Measurements from ENCODE around the gene PRTG.
"Not testable (repeated sequence)": the region's sequence is repeated elsewhere in the genome, so short reads cannot be mapped to it uniquely, and the experiment has no call there.

PRTG gene, protein sequence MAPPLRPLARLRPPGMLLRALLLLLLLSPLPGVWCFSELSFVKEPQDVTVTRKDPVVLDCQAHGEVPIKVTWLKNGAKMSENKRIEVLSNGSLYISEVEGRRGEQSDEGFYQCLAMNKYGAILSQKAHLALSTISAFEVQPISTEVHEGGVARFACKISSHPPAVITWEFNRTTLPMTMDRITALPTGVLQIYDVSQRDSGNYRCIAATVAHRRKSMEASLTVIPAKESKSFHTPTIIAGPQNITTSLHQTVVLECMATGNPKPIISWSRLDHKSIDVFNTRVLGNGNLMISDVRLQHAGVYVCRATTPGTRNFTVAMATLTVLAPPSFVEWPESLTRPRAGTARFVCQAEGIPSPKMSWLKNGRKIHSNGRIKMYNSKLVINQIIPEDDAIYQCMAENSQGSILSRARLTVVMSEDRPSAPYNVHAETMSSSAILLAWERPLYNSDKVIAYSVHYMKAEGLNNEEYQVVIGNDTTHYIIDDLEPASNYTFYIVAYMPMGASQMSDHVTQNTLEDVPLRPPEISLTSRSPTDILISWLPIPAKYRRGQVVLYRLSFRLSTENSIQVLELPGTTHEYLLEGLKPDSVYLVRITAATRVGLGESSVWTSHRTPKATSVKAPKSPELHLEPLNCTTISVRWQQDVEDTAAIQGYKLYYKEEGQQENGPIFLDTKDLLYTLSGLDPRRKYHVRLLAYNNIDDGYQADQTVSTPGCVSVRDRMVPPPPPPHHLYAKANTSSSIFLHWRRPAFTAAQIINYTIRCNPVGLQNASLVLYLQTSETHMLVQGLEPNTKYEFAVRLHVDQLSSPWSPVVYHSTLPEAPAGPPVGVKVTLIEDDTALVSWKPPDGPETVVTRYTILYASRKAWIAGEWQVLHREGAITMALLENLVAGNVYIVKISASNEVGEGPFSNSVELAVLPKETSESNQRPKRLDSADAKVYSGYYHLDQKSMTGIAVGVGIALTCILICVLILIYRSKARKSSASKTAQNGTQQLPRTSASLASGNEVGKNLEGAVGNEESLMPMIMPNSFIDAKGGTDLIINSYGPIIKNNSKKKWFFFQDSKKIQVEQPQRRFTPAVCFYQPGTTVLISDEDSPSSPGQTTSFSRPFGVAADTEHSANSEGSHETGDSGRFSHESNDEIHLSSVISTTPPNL

DNA sequence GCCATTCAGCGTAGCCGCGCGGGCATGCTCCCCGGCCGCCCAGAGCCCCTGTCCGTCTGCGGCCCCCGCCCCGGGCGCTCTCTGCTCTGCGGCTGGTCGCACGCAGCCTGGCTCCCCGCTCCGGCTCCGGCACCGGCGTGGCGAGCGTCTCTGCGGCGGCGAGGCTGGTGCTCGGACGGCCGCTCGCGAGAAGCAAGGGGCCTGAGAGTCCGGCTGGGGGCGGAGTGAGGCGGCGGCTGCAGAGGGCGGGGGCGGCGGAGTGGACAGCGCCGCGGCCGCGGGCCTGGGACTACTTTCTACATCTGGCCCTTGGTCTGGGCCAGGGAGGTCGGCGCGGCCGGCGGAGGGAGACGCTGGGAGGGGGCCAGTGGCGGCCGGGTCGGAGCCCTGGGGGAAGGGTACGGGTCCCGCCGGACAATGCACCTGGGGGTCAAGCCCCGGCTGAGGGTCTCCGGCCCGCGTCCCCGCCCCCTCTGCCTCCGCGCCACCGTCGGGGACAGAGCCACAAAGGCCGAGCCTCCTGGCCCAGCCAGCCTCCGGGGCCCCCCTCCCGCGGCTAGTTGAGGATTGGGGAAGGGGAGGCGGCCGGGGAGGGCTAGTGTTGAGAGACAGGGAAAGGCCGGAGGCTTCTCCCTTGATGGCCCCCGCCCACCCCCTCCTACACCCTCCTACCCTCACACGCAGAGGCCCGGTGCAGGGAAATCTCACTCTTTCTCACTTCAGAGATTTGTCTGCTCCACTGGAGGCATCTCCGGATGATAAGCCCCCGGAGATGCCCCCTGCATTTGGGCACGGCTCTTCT, at the start of gene PRTG:
Gene PRTG (minus strand): TSS at position 226 of the 802 bp plus-strand sequence. CDS start 221 bp downstream, at position 5.
- peak within 1 kb of the TSS; percentile 72 for H3K4me3 ChIP-seq (ENCODE audit: control insufficient read depth, low read depth, low read length)

DNA sequence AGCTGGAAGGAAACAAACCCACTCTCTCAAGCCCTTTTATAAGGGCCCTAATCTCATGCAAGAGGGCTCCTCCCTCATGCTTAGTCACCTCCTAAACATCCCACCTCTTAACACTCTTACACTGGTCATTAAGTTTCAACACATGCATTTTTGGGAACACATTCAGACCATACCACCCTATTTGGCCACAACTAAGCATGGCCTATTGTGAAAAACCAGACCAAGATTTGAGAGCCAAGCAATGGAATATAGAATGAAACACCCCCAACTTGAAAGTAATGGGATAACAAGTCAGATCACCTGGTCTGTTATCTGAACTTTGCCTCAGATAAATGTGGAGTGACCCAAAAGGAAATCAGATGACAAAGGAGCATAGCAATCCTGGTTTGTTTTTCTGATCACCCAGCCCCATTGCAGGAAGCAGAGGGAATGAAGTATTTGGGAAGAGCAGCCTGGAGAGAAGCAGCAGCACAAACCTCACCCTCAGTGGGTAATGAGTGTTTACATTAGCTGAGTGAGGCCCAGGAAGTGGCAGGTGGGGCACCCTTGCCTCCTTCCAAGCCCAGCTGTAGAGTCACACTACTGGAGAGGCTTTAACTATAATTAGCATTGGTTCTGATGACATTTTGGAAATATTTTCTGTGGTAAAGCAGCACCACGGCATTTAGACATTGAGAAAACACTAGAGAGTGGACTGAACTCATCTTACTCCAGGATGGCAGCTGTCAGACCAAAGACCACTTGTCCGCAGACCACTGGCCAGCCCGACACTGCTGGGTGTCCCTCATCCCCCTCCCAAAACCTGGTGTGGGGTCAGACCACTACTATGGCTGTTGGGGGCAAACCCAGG, 48.8 kb upstream of the PRTG start:
- no peak overlapping the region for H3K4me3 ChIP-seq (ENCODE audit: control insufficient read depth, low read depth, low read length)
- TF ChIP-seq, protein P1, sequence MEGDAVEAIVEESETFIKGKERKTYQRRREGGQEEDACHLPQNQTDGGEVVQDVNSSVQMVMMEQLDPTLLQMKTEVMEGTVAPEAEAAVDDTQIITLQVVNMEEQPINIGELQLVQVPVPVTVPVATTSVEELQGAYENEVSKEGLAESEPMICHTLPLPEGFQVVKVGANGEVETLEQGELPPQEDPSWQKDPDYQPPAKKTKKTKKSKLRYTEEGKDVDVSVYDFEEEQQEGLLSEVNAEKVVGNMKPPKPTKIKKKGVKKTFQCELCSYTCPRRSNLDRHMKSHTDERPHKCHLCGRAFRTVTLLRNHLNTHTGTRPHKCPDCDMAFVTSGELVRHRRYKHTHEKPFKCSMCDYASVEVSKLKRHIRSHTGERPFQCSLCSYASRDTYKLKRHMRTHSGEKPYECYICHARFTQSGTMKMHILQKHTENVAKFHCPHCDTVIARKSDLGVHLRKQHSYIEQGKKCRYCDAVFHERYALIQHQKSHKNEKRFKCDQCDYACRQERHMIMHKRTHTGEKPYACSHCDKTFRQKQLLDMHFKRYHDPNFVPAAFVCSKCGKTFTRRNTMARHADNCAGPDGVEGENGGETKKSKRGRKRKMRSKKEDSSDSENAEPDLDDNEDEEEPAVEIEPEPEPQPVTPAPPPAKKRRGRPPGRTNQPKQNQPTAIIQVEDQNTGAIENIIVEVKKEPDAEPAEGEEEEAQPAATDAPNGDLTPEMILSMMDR (conservative IDR thresholded peaks at IDR 0.05; ENCODE audit: control insufficient read depth, insufficient read depth, low read depth, low read length): no peak
- peak; percentile 72 for DNase-seq (ENCODE audit: low read depth)

More for the DNA sequence above, at the start of gene PRTG:
- TF ChIP-seq, protein P1 (conservative IDR thresholded peaks at IDR 0.05; ENCODE audit: control insufficient read depth, insufficient read depth, low read depth, low read length): no peak
- peak; percentile 76 for DNase-seq (ENCODE audit: low read depth)

DNA sequence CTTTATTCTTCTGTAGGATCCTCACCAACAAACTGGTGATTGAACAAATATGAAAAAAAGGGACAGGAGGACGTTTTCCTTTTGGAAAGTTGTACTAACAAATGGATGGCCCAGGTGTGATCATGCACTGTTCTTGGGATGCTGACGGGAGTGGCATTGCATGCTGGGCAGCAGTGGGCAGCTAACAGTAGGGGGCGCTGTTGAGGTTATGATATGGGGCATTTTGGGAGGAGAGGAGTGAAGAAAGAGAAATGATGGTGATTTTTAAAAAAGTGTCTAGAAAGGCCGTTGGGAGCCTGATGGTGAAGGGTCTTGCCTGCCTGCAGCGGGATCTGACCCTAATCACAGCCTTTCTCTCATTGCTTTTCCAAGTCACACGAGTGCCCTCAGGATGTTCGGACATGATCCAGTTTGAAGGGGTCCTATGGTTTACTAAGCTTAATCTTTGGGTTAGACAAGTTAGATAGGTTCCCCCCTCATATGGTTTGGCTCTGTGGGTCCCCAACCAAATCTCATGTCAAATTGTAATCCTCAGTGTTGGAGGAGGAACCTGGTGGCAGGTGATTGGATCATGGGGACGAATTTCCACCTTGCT, 46.2 kb upstream of the PRTG start:
- no peak overlapping the region for H3K4me3 ChIP-seq (ENCODE audit: control insufficient read depth, low read depth, low read length)
- TF ChIP-seq, protein P1 (conservative IDR thresholded peaks at IDR 0.05; ENCODE audit: control insufficient read depth, insufficient read depth, low read depth, low read length): peak; percentile 68
- DNase-seq (ENCODE audit: low read depth): peak; percentile 16

DNA sequence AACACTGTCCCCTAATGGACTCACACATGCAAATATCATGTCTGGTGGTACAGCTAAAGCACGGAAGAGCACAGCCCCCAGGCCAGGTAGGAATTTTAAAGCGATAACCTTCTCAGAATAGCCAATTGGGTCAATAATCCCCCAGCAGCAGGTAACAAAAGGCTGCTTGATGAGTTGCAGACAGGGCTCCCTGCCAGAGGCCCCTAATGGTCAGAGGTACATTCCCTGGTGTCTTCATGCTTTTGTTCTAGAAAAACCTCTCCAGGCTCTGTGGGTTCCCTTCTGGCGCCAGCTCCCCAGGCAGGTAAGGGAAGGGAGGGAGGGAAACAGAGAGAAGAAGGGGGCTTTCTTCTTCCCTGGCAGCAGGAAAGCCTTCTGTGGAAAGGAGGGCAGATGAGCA, 43.4 kb upstream of the PRTG start:
- TF ChIP-seq, protein P1 (conservative IDR thresholded peaks at IDR 0.05; ENCODE audit: control insufficient read depth, insufficient read depth, low read depth, low read length): no peak
- no peak for DNase-seq (ENCODE audit: low read depth)
- H3K4me3 ChIP-seq (ENCODE audit: control insufficient read depth, low read depth, low read length): no peak overlapping the region

DNA sequence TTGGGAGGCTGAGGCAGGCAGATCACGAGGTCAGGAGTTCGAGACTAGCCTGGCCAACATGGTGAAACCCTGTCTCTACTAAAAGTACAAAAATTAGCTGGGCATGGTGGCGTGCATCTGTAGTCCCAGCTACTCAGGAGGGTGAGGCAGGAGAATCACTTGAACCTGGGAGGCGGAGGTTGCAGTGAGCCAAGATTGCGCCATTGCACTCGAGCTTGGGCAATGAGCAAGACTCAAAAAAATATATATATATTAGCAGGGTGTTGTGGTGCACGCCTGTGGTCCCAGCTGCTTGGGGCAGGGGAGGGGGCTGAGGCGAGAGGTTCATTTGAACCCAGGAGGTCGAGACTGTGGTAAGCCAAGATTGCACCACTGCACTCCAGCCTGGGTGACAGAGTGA, 42.6 kb upstream of the PRTG start:
- H3K4me3 ChIP-seq (ENCODE audit: control insufficient read depth, low read depth, low read length); DNase-seq (ENCODE audit: low read depth): not testable (repeated sequence)

DNA sequence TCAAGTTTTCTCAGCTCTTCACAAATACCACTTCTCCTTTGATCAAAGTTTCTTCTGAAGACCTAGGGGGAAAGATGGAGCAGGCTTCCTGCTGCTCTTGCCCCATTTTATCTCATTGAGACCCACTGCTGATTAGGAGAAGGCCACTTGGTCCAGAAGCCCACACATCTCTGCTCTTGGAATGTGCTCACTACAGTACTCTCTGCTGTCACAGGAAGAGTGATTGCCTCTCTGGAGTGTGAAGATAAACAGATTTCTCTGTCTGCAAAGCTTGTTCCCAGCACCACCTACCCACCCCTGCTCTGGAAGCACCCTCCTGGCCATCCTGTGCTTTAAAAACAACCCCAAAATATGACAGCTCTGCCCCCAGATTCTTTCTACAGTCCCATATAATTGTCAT, 41.3 kb upstream of the PRTG start:
- H3K4me3 ChIP-seq (ENCODE audit: control insufficient read depth, low read depth, low read length): no peak overlapping the region
- no peak for DNase-seq (ENCODE audit: low read depth)
- TF ChIP-seq, protein P1 (conservative IDR thresholded peaks at IDR 0.05; ENCODE audit: control insufficient read depth, insufficient read depth, low read depth, low read length): no peak
